ENCODE results near the gene TENM4.

TENM4 gene

DNA sequence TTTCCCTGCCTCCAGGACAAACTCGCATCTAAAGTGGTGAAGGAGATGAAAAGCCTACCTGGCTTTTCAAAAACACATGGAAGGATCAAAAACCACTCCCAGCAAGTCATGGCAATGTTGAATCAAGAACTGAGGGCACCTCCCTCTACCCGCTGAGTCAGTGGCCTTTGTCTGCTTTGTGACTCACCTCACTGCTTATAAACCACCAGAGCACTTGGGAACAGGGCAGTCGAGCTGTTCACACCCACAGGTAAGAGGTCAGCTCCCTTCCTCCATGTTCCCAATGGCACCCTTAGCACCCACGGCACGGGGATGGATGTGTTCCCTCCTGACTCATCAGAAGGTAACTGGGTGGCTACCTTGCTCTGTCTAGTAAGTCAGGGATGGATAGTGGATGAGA is 21.7 kb downstream of the TENM4 start:
- no peak for DNase-seq (ENCODE audit: low read depth in 2 of 2)

DNA sequence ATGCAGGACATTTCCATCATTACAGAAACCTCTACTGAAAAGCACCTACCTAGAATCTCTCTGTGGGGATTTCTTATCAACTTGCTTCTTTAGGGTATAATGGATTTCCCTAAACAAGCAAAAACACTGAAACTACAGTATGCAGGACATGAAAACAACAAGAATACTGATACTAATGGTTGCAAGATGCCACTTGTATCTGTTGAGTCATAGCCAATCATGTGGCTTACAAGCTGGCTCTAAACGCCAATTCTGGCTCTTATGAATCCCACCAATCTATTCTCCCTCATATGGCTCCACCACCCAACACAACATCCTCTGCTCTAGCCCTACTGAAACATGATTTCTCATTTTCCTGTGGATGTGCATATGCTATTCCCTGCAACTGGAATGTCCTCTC is 22.6 kb downstream of the TENM4 start:
- DNase-seq (ENCODE audit: low read depth in 2 of 2) = no peak

DNA sequence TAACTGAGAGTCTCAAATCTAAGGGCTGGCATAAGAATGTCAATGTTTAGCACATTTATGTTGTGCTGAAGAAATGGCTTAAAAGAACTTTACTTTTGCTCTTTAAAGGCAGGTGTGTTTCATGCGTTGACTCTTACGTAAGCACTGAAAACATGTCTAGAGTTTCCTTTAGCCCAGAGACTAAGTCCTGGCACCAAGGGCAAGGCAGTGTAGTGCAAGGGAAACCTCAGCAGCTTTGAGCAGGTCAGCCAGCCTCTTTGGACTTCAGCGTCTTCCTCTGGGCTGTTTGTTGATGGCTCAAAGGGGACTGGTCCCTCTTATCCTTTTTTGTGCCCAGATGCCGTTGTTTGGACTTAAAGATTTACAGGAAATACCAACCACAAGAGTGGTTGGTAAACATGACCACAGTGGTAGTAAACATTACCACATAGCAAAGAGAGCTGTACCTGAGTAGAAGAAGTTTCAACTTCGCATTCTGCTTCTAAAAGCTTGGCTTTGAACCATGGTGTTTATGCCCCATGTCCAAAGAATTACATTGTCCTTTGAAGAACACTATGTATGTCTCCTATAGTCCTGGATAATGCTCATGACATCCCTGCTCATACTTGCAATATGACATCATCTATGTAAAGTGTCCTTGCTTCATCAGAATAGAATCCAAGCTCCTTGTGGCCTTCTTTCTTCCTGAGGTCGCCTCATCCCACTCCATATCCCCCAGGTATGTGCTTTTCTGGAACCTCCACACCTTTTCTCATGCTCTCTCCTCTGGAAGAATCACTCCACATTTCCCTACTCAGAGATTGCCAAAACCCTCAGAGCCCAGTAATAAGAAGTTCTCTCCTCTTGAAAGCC is 23.5 kb downstream of the TENM4 start:
- DNase-seq (ENCODE audit: low read depth in 2 of 2) = no peak

DNA sequence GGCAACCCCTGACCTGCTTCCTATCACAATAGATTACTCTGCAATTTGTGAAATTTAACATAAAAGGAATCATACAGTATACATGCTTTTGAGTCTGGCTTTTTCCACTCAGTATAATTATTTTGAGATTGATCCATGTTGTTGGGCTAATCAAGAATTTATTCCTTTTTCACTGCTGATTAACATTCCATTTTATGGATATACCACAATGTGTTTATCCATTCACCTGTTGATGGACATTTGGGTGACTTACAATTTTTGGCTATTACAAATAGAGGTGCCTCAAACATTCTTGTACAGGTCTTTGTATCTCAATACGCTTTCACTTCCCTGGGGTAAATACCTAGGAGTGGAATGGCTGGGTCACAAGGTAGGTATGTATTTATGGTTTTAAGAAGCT is 24.9 kb downstream of the TENM4 start:
- no peak for DNase-seq (ENCODE audit: low read depth in 2 of 2)

DNA sequence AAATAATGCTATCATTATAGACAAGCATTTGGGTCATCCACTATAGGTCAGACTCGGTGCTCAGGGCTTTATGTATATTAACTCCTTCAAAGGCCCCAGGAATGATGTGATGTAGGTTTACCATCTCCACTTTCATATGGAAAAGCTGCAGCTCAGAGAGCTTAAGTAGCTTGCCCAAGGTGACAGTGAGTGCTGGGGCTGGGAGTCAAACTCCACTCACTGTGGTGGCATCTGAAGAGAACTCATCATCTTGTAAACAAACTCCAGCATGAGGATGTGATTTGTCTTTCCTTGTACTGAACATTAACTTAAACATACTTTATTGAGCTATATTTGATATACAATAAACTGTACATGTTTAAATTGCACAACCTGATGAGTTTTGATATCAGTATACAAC is 25.4 kb downstream of the TENM4 start:
- DNase-seq (ENCODE audit: low read depth in 2 of 2) = no peak

DNA sequence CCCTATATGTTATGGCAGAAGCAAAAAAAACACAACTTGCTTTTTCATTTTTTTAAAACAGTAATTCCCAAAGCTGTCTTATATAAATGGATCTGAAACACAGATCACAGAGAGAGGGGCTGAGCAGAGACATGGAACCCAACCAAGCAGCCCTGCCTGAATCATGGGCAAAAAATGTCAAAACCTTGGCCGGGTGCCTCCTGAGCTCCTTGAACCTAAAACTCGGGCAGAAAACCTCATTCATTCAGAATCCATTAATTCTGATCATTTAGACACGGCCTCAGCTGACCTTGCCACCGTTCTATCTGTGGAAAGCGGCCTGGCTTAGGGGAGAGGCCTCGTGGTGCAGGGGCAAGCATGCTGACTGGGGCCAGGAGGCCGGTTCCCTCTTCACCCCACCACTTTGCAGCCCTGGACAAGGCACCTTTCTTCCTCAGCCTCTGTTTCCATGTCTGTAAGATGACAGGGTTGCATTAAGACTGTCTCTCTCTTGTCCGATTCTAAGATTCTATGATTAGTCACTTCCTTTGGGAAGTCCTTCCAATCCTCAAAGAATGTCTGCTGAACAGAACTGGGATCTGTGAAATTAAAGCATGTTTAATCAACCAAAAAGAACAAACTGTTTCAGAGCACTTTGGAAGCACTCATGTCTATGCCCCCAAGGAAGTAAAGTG is 26.0 kb downstream of the TENM4 start:
- DNase-seq (ENCODE audit: low read depth in 2 of 2) = no peak

DNA sequence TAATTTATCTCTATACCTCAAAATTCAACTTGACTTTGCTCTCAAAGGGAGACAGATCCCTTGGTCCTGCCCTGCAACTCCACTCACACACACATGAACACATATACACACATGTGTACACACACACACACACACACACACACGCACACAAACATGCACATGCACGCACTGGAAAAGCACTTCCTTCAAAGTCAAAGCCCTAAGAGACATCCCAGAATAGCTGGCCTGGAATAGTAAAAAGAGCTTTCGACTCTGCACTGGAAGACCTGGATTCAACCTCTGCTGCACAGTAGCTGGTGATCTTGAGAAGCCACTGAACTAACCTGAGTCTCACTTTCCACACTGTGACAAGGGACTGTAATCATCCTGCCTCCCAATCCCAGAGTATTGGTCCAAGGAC is 26.8 kb downstream of the TENM4 start:
- DNase-seq (ENCODE audit: low read depth in 2 of 2) = no peak

DNA sequence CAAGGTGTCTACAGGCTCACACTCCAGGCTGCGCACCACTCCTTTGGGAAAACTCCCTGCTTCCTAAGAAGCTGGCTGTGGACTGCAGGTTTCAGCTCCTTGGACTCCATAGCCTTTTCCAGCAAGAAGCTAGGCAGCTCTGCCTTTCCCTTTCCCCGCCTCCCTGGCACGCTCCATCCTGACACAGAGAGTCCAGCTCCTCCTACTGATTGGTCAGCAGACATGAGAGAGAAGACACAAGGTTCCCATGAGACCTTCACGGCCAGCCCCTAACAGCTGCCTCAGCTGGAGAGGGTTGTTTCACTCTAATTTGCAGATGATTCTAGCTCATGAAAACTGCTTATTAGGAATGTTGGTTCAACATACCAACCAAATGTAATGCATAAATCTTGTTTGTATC is 27.6 kb downstream of the TENM4 start:
- DNase-seq (ENCODE audit: low read depth in 2 of 2) = no peak

DNA sequence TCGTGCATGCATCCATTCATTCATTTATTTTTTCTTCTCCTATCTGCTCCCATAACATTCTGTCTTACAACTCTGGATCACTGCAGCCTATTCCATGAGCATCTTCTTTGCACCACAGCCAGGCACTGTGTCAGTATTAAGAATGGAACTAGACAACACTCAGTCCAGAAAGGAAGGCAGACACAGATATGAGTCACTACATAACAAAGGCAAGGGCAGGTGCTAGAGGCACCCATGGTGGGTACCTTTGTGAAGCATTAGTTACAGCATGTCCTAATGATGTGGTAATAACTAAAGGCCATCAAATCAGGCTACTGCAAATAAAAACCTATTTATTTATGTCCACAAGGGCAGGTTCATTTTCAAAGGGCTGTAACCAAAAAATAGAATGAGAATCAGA is 28.1 kb downstream of the TENM4 start:
- no peak for DNase-seq (ENCODE audit: low read depth in 2 of 2)

DNA sequence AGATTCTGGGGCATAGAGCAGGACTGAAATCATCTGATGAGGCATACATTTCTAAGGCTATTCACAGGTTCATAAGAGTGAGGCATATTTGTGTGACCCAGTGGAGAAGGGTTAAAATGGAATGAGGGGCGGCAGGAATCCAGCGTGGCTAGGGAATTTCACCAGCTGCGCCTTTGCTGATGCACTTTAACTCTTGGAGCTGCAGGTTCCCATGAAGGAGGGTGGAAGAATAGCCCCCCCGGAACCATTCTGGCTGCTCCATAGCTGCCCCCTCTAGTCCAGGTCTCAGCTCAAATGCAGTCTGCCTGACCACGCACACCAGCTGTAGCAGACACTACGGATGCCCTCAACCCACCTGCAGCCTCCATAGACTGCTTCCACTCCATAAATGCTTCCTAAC is 31.5 kb downstream of the TENM4 start:
- DNase-seq (ENCODE audit: low read depth in 2 of 2) = no peak

DNA sequence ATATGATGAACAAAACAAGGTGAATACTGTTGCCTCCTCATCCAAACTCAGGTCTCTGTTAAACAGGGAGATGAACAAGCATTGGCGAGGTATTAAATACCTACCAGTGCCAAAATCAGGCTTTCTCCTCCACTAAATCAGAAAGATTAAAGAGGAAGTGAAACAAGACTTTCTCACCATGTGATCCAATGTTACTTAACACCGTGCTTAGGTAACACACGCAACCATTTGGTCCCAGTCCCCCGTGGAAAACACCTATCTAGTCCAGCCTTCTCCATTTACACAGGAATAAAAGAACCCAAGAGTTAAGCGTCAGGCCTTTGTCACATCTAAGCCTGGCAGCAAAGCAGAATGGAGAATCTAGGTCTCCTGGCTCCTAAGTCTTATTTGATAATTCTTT is 34.5 kb downstream of the TENM4 start:
- DNase-seq (ENCODE audit: low read depth in 2 of 2) = no peak

DNA sequence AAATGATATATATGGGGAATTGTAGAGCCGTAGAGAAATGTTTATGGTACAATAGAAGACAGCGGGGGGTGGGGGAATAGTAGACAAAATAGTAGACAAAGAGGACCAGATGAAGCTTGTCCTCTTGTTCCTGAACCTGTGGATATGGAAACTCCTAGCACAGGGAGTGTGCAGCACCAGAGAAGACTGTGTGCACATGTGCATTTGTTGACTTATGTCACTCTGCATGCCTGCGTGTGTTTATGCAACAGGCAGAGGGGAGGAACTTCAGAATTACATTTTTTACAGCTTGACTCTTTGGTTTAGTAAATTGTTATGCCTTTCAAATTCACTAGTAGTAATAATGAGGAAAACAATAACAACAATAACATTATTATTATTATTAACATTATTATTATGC is 36.0 kb downstream of the TENM4 start:
- no peak for DNase-seq (ENCODE audit: low read depth in 2 of 2)

DNA sequence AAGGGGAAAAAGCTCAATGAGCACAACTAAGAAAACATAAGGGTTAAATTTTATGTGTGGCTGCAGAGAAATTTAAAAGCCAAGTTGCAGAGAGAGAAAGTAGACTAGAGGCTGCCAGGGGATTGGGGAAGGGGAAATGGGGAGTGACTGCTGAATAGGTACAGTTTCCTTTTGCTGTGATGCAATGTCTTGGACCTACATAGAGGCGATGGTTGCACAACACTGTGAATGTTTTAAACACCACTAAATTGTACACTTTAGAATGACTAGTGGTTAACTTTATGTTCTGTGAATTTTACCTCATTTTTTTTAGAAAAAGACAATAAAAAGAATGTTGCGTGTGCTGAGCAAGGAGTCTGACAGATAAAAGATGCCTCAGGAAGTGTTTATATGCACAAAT is 36.5 kb downstream of the TENM4 start:
- no peak for DNase-seq (ENCODE audit: low read depth in 2 of 2)

DNA sequence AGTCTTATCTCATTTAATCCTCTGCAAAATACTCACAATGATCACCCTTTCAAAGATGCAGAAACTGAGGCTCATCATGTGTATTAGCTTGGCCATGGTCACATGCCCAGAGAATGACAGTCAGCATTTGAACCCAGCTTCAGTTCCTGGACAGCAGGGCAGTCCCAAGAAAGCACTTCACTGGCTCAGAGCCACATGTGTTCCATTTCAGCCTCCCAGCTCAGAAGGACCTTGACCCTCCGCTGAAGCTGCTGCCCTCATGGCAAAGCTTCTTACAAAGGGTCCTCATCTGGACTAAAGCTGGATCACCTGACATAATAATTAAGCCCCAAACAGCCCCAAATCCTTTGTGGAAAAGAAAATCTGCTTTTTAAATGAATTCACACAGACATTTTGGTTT is 37.0 kb downstream of the TENM4 start:
- no peak for DNase-seq (ENCODE audit: low read depth in 2 of 2)

DNA sequence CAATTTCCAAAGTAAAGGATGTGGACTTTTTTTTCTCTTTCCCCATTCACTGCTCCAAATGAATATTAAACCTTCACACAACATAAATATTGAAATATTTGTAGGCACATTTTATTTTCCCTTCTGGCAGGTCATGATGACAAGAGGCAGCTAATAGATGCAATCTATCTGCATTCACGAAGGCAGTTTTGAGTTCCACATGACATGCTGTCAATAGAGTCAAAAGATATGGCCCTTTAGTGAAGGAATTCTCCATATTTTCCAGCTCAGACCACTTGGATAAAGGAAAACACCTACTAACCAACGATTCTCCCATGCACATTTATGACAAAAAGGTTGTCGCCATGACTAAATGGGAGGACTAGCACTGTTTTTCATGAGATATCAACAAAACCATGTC is 37.9 kb downstream of the TENM4 start:
- DNase-seq (ENCODE audit: low read depth in 2 of 2) = no peak

DNA sequence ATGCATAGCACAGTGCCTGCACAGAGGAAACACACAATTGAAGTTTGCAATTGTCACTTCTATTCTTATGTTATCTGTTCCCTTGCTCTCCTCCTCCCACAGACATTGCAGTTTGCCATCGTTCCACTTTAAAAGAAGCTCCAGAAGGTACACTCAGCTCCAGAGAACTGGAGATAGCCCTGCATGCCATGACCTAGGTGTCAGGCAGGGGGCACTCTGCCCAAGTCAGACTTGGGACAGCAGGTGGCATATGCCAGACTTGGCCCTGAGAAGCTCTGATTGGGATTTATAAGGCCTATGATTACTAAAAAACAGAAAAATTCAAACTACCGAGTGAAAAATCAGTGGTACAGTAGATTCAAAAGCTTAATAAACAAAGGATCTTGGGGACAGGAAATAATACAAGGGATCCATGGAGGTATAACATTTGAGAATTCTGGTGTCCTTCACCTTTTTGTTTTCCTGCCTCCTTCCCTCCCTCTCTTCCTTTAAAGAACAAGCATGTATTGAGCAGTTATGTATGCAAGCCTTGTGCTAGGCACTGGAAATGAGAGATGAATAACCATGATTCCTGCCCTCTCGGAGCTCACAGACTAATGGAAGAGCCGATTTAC is 40.0 kb downstream of the TENM4 start:
- DNase-seq (ENCODE audit: low read depth in 2 of 2) = no peak

DNA sequence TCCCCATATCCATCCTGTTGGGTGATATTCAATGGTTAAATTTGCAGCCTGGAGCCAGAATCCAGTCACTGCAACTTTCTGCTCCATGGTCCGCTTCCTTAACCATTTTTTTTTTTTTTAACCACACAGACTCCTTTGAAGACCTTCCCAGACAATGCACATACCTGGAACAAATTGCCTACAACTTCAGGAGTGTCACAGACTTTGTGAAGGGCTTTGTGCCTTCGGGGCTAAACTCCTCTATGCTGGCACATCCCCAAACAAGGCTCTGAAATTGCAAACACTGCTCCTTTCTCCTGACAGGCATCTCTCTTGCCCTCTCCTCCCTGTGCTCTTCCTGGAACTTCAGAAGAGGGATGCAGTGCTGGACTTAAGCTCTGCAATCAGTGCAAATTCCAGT is 40.6 kb downstream of the TENM4 start:
- DNase-seq (ENCODE audit: low read depth in 2 of 2) = no peak

DNA sequence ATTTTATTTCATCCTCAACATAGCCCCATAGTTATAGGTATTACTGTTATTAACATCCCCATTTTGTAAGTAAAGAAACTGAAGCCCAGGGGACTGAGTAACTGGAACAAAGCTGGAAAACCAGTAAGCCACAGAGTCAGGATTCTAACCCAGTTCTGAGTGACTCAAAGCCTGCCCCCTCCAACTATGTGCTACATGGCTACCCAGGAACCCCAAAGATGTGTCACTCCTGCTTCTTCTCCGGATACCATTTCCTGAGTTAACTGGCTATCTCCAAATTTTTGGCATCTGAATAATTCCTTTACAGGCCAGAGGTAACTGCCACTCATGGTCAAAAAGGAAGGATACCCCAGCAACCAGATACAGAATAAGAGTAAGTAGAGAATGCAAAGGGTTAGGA is 43.6 kb downstream of the TENM4 start:
- no peak for DNase-seq (ENCODE audit: low read depth in 2 of 2)

DNA sequence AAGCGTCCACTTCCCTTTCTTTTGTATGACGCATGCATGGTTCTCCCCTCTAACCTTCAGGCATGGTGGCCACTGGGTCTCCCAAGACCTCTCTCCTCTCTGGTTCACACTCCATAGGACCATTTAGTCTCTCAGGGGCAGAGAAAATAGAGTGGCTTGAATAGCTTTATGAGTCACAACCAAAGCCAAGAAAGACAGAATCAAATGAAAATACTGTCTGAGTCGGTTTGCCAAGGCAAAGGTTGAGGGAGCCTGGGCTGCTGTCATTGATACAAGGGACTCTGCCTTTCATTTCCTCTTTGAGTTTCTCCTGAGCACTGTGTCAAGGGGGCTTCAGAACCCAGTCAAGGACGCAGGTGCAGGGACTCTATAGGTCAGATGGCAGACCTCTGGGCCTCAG is 44.2 kb downstream of the TENM4 start:
- DNase-seq (ENCODE audit: low read depth in 2 of 2) = no peak

DNA sequence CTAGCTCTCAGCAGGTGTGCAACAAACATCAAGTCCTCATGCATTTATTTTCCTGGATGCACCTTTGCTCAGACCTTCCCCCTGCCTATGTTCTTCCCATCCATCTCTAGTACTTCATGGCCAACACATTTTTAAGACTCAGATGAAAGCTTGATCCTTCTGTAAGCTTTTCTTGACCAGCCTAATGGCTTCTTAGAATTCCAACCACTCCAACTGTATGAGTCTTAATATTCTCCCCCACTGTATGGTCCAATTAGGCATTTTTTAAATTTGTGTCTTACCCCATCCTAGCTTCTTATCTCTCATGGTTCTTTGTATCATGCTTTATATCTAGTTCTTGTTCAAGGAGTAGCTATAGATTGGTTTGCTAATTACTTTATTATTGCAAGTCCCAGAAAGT is 44.8 kb downstream of the TENM4 start:
- DNase-seq (ENCODE audit: low read depth in 2 of 2) = no peak

DNA sequence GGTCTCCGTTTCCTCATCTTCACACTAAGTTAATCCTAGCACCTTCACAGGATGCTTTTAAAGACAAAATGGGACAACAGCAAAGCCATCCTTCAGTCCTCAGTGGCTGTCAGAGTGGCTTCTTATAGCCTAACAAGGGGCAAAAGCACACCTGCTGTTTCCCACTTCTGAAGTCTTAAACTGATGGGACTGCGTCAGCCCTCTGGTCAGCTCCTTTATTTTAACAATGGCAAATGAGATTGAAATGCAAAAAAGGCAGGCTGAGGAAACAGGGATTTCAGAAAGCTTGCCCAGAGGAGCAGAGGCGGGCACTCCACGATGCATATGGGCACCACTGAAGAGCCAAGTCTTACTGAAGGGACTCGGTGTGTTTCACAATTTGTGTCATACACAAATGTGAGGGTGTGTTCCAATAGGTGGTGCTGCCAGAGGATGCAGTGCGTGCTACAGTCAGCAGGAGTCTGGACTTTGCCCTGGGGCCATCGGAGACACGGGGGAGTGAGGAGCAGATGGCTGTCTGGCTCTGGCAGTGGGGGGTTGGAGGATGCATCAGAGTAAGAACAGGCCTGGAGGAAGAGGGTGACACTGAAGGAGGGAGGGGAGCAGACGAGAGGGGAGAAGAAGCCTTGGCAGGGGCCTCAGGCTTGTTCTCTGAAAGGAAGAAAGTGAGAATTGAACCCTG is 47.3 kb downstream of the TENM4 start:
- no peak for DNase-seq (ENCODE audit: low read depth in 2 of 2)

DNA sequence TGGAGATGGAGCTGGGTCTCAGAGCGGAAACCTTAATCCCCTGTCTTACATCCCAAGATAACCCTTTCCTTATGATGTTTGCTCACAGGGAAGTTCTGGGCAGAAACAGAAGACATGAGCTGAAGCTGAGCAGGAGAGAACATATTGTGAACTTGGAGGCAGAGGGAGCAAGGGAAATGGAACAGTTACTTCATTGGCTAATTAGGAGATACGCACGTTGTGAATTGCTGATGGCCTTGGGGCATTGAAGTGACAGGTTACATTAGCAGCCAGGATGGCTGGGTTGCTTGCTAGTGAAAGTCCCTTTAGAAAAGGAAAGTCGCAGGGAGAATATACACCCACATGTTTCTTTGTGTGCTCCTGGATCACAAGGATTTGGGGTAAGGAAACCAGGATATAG is 48.7 kb downstream of the TENM4 start:
- DNase-seq (ENCODE audit: low read depth in 2 of 2) = no peak

DNA sequence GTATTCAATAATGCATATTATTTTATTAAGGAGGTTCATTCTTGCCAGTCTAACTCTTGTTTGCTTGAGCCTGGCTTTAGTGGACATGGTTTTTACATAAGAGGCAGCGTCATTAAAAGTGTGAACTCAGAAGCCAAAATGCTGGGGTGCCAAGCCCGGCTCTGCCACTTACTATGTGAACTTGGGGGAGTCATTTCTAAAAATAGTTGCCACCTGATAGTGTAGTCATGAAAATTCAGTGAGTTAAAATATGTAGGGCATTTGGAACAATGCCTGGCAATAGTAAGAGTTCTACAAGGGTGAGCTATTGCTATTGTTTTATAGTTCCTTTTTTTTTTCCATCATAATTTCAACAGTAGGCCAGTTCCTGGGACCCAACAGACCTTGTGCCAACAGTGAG is 49.9 kb downstream of the TENM4 start:
- DNase-seq (ENCODE audit: low read depth in 2 of 2) = no peak
